Measurements from ENCODE around the gene DNAH8.
A peak's percentile ranks its signal among the peaks of the same experiment; 100 is the strongest.

Gene DNAH8

GRCh38 chr6:38774929-38775707 is 60.0 kb downstream of the DNAH8 start:
- in situ Hi-C loops (cut with MboI; ENCODE audit: low pct_unique_long_range_greater_than_20kb, low sequenced_read_pairs, unreplicated experiment), result no loop called here
- no peak for DNase-seq (ENCODE audit: low spot score)
- no peak for TF ChIP-seq CTCF (IDR thresholded peaks at IDR 0.05; ENCODE audit: extremely low read depth, insufficient read depth, missing control alignments)

GRCh38 chr6:38775870-38776269 is 60.8 kb downstream of the DNAH8 start:
- peak; percentile 32 for DNase-seq (ENCODE audit: low spot score)
- TF ChIP-seq CTCF (IDR thresholded peaks at IDR 0.05; ENCODE audit: extremely low read depth, insufficient read depth, missing control alignments), result no peak
- in situ Hi-C loops (cut with MboI; ENCODE audit: low pct_unique_long_range_greater_than_20kb, low sequenced_read_pairs, unreplicated experiment), result no loop called here

GRCh38 chr6:38776515-38776914 is 61.4 kb downstream of the DNAH8 start:
- in situ Hi-C loops (cut with MboI; ENCODE audit: low pct_unique_long_range_greater_than_20kb, low sequenced_read_pairs, unreplicated experiment), result no loop called here

GRCh38 chr6:38779310-38780062 is 64.4 kb downstream of the DNAH8 start:
- in situ Hi-C loops (cut with MboI; ENCODE audit: low pct_unique_long_range_greater_than_20kb, low sequenced_read_pairs, unreplicated experiment), result no loop called here
- no peak for TF ChIP-seq CTCF (IDR thresholded peaks at IDR 0.05; ENCODE audit: extremely low read depth, insufficient read depth, missing control alignments)
- no peak for DNase-seq (ENCODE audit: low spot score)

More at GRCh38 chr6:38776515-38776914, 61.4 kb downstream of the DNAH8 start:
- TF ChIP-seq CTCF (IDR thresholded peaks at IDR 0.05; ENCODE audit: extremely low read depth, insufficient read depth, missing control alignments), result no peak
- DNase-seq (ENCODE audit: low spot score), result no peak

- no peak for TF ChIP-seq CTCF (IDR thresholded peaks at IDR 0.05; ENCODE audit: extremely low read depth, insufficient read depth, missing control alignments)
- no peak for DNase-seq (ENCODE audit: low spot score)
- in situ Hi-C loops (cut with MboI; ENCODE audit: low pct_unique_long_range_greater_than_20kb, low sequenced_read_pairs, unreplicated experiment), result no loop called here
Observed at GRCh38 chr6:38782616-38783015, 67.5 kb downstream of the DNAH8 start.

GRCh38 chr6:38783443-38784228 is 68.5 kb downstream of the DNAH8 start:
- no peak for DNase-seq (ENCODE audit: low spot score)
- in situ Hi-C loops (cut with MboI; ENCODE audit: low pct_unique_long_range_greater_than_20kb, low sequenced_read_pairs, unreplicated experiment), result no loop called here
- no peak for TF ChIP-seq CTCF (IDR thresholded peaks at IDR 0.05; ENCODE audit: extremely low read depth, insufficient read depth, missing control alignments)
